DMS153 treated with DMSO at 0.1 percent for 48 hours (cell line): ENCODE measurements around the gene SPNS2.

Experiments used
- DNase-seq: peaks from one replicate; lab custom pipeline; 2025; ENCODE audit not compliant: unreplicated experiment; lab: John Stamatoyannopoulos, UW

The SPNS2 gene

DNA sequence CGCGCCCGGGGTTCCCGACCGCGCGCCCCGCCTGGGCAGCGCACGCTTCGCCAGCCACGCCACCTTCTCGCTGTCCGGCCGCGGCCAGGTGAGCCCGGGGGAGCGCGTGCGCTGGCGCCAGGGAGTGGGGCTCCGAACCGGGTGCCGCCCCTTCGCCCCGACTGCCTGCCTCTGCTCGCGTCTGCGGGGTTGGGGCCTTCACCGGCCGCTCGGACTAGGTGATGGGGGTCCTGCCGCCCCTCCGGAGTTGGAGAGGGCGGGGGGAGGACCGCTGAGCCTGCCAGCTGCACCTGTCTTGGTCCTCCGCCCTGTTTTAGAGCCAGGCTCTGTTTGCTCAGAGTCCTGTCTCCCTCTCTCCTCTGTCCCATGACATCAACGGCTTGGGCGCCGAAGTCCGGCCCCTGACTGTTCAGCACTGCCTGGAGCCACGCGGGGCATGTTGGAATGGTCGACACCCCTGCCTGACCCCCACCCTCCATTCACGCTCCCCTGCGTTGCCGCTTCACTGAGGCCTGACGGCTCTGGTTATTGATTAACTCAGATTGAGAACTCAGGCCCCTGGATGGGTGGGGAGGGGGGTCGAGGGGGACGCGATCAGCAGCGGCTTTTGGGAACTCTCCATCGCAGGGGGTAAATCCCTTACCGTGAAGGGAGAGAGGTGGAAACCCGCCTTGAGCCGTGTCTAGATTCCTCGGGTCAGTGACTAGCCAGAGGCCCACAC lies 86.4 kb downstream of the SPNS2 start:
- no peak for DNase-seq

DNA sequence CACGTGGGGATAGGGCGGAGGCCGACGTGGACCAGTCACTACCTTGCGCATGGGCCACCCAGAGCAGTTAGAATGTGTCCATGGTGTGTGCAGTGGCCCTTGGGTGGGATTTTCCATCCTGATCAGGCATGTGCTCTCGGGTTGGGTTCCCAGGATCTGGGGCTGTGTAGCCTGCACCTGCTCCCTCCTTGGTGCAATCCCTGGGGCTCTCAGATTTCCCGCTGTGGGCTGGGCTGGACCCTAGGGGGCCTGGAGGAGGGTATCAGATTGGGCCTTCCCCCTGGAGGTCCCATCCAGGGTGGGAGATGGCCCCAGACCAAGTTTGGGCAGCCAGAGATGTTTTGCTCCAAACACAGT lies 86.9 kb downstream of the SPNS2 start:
- DNase-seq = no peak

DNA sequence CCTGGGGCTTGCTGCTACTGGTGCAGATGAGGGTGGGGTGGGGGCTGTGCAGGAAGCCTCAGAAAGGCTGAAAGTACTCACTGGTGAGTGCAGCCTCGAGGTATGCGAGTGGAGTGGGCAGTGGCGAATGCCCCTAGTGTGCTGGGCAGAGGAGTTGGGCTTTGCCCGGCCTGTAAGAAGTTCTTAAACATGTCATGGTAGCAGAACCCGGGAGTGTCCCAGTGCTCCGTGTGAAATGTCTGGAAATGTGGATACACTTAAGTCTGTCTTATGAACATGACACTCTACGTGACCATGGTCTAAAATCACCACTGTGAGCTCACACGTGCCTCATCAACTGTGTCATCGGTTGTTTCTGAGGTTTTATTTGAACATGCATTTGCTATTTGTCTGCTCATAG lies 87.4 kb downstream of the SPNS2 start:
- DNase-seq = no peak

DNA sequence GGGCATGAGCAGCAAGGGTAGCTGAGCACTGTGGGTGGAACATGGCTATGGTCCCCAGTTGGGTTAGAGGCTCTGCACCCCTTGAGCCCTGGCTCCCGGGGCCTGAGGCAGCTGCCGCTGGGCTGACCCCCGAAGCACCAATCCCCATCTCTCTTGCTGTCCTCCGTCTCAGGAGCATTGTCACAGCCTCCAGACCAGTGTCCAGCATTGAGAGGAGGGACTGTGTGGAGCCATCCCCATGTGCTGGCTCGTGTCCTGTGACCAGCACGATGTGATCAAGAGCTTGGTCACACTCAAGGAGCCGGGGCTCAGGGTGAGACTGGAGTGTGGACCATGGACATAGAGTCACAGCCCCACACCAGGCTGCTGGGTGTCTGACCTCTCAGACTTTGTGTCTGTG lies 88.5 kb downstream of the SPNS2 start:
- no peak for DNase-seq

DNA sequence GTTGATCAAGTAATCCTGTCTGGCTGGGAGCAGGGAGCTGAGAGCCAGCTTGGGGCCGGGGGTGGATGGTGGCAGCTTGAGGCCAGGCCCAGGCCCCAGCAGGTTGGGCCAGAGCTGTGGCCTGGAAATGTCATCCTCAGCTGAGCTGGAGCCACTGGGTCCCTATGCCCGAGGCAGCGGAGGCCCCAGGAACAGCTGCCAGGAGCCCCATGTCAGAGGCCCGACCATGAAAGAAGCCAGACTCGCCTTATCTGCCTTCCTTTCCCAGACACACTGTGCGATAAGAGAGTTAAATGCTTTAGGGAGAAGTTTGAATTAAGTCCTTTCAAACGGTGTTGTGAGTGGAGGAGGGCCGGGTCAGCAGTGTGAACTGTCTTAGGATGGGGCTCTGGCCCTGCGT lies 89.1 kb downstream of the SPNS2 start:
- no peak for DNase-seq

DNA sequence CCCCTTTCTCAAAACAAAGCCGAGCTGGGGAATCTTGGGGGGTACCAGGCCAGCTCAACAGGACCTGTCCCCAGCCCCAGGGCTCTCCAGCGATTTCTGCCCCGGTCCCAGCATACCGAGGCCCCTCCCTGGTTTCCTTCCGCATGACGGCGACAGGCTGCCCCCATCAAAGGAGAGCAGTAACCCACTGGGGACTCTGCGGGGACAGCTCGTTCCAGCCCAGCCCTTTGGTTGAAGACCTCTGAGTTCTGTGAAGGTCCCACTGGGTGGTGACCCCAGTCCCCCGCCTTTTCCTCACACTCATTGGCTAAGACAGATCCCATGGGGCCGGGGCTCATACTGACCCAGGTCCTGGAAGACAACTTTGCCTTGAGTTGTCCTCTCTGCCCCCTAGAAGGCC lies 89.7 kb downstream of the SPNS2 start:
- no peak for DNase-seq
